HG02970 (cell line): Measurements from ENCODE around the gene MMUT.
A peak's percentile ranks its signal among the peaks of the same experiment; 100 is the strongest.
"Not testable (repeated sequence)": the region's sequence is repeated elsewhere in the genome, so short reads cannot be mapped to it uniquely, and the experiment has no call there.

ENCODE experiments used
- ATAC-seq: cut with Tn5 transposase; IDR thresholded peaks from one replicate; pipeline ENCODE4 v1.9.1; 2021; ENCODE audit warnings: mild to moderate bottlenecking, moderate library complexity, moderate number of reproducible peaks; ENCODE audit not compliant: unreplicated experiment, low FRiP score

Gene MMUT

GRCh38 chr6:49462927-49463611, at the start of gene MMUT, which contains the start of gene CENPQ:
MMUT (minus strand) TSS chr6:49463253; CDS start chr6:49459466, 3,787 bp downstream.
CENPQ (plus strand) TSS chr6:49463370; CDS start chr6:49470177, 6,807 bp downstream.
- ATAC-seq, result peak; percentile 100

- no peak for ATAC-seq
Observed at GRCh38 chr6:49509342-49509741, 46.3 kb upstream of the MMUT start.

- no peak for ATAC-seq
Observed at GRCh38 chr6:49506569-49507111, 43.6 kb upstream of the MMUT start.

- ATAC-seq, result no peak
Observed at GRCh38 chr6:49504666-49505065, 41.6 kb upstream of the MMUT start.

GRCh38 chr6:49499623-49500022, 36.6 kb upstream of the MMUT start, which contains the start of gene GLYATL3:
GLYATL3 (plus strand) TSS chr6:49499923; CDS start chr6:49511991, 12,068 bp downstream.
- ATAC-seq, result no peak

GRCh38 chr6:49499126-49499525, 36.1 kb upstream of the MMUT start:
- ATAC-seq, result no peak

GRCh38 chr6:49497304-49497703, 34.3 kb upstream of the MMUT start:
- no peak for ATAC-seq

GRCh38 chr6:49490633-49491032, 27.6 kb upstream of the MMUT start:
- no peak for ATAC-seq

- ATAC-seq, result not testable (repeated sequence)
Observed at GRCh38 chr6:49483380-49483779, 20.3 kb upstream of the MMUT start.

GRCh38 chr6:49481846-49482245, 18.8 kb upstream of the MMUT start:
- ATAC-seq, result not testable (repeated sequence)

GRCh38 chr6:49479308-49479970, 16.4 kb upstream of the MMUT start:
- no peak for ATAC-seq

- ATAC-seq, result not testable (repeated sequence)
Observed at GRCh38 chr6:49476564-49476963, 13.5 kb upstream of the MMUT start.

- no peak for ATAC-seq
Observed at GRCh38 chr6:49468042-49468441, 5.0 kb upstream of the MMUT start.

- no peak for ATAC-seq
Observed at GRCh38 chr6:49464691-49465090, 1.6 kb upstream of the MMUT start.

GRCh38 chr6:49463612-49463967, 537 bp upstream of the MMUT start:
- peak; percentile 2 for ATAC-seq

GRCh38 chr6:49462599-49462926, 490 bp downstream of the MMUT start:
- no peak for ATAC-seq

- no peak for ATAC-seq
Observed at GRCh38 chr6:49462071-49462470, 982 bp downstream of the MMUT start.

GRCh38 chr6:49457771-49458170, 5.3 kb downstream of the MMUT start:
- no peak for ATAC-seq

GRCh38 chr6:49454787-49455709, 8.0 kb downstream of the MMUT start:
- peak; percentile 55 for ATAC-seq

- ATAC-seq, result no peak
Observed at GRCh38 chr6:49453221-49453620, 9.8 kb downstream of the MMUT start.

GRCh38 chr6:49430866-49431265, 32.2 kb downstream of the MMUT start:
- ATAC-seq, result no peak
